ENCODE measurements around the gene ZNF106.
A peak's percentile ranks its signal among the peaks of the same experiment; 100 is the strongest.

ZNF106 gene

GRCh38 chr15:42499858-42500609 lies 9.1 kb upstream of the ZNF106 start:
- no peak overlapping the region for H3K9ac ChIP-seq (ENCODE audit: low read length)
- H3K36me3 ChIP-seq (ENCODE audit: control insufficient read depth, low read depth, low read length), result no peaks in the 10 kb centered on the region
- H3K4me1 ChIP-seq (ENCODE audit: control insufficient read depth, low read depth, low read length), result peaks cover 6% of the 10 kb centered on the region
- H3K4me3 ChIP-seq (ENCODE audit: low read length), result no peak overlapping the region
- H3K9me3 ChIP-seq (ENCODE audit: control insufficient read depth, low read depth, low read length), result no peaks in the 10 kb centered on the region
- no peak overlapping the region for H3K27ac ChIP-seq (ENCODE audit: low read length)
- H3K27me3 ChIP-seq (ENCODE audit: control insufficient read depth, insufficient read depth, low read length), result no peaks in the 10 kb centered on the region

- Histone ChIP-seq H3K9ac (ENCODE audit: low read length) (no peak overlapping the region), H3K27me3 (ENCODE audit: control insufficient read depth, insufficient read depth, low read length) (no peaks in the 10 kb centered on the region), H3K27ac (ENCODE audit: low read length) (no peak overlapping the region), H3K9me3 (ENCODE audit: control insufficient read depth, low read depth, low read length) (no peaks in the 10 kb centered on the region), H3K36me3 (ENCODE audit: control insufficient read depth, low read depth, low read length) (no peaks in the 10 kb centered on the region), H3K4me1 (ENCODE audit: control insufficient read depth, low read depth, low read length) (peaks cover 6% of the 10 kb centered on the region), H3K4me3 (ENCODE audit: low read length) (no peak overlapping the region)
Measured at GRCh38 chr15:42498212-42499068, 7.5 kb upstream of the ZNF106 start.

- H3K4me3 ChIP-seq (ENCODE audit: low read length), result peak within 1 kb of the TSS; percentile 83
- peak within 1 kb of the TSS; percentile 58 for H3K9ac ChIP-seq (ENCODE audit: low read length)
- H3K4me1 ChIP-seq (ENCODE audit: control insufficient read depth, low read depth, low read length), result peaks cover 9% of the 10 kb centered on the region
- no peaks in the 10 kb centered on the region for H3K36me3 ChIP-seq (ENCODE audit: control insufficient read depth, low read depth, low read length)
- no peaks in the 10 kb centered on the region for H3K27me3 ChIP-seq (ENCODE audit: control insufficient read depth, insufficient read depth, low read length)
- H3K27ac ChIP-seq (ENCODE audit: low read length), result no peak within 1 kb of the TSS
- no peaks in the 10 kb centered on the region for H3K9me3 ChIP-seq (ENCODE audit: control insufficient read depth, low read depth, low read length)
Measured at GRCh38 chr15:42495361-42496212, 4.6 kb upstream of the ZNF106 start, which contains the start of gene SNAP23. SNAP23 (plus strand) TSS chr15:42495634; CDS start chr15:42511847, 16,213 bp downstream.

- Histone ChIP-seq H3K9ac (ENCODE audit: low read length) (peak overlapping the region; percentile 58), H3K36me3 (ENCODE audit: control insufficient read depth, low read depth, low read length) (no peaks in the 10 kb centered on the region), H3K4me3 (ENCODE audit: low read length) (peak overlapping the region; percentile 83), H3K9me3 (ENCODE audit: control insufficient read depth, low read depth, low read length) (no peaks in the 10 kb centered on the region), H3K27ac (ENCODE audit: low read length) (no peak overlapping the region), H3K4me1 (ENCODE audit: control insufficient read depth, low read depth, low read length) (peaks cover 7% of the 10 kb centered on the region), H3K27me3 (ENCODE audit: control insufficient read depth, insufficient read depth, low read length) (no peaks in the 10 kb centered on the region)
Measured at GRCh38 chr15:42494998-42495360, 4.0 kb upstream of the ZNF106 start.

- no peak overlapping the region for H3K4me3 ChIP-seq (ENCODE audit: low read length)
- no peak overlapping the region for H3K27ac ChIP-seq (ENCODE audit: low read length)
- no peaks in the 10 kb centered on the region for H3K9me3 ChIP-seq (ENCODE audit: control insufficient read depth, low read depth, low read length)
- no peaks in the 10 kb centered on the region for H3K27me3 ChIP-seq (ENCODE audit: control insufficient read depth, insufficient read depth, low read length)
- H3K9ac ChIP-seq (ENCODE audit: low read length), result no peak overlapping the region
- H3K36me3 ChIP-seq (ENCODE audit: control insufficient read depth, low read depth, low read length), result no peaks in the 10 kb centered on the region
- H3K4me1 ChIP-seq (ENCODE audit: control insufficient read depth, low read depth, low read length), result peaks cover 3% of the 10 kb centered on the region
Measured at GRCh38 chr15:42493679-42494078, 2.7 kb upstream of the ZNF106 start.

GRCh38 chr15:42491539-42492225 lies 741 bp upstream of the ZNF106 start:
- no peaks in the 10 kb centered on the region for H3K9me3 ChIP-seq (ENCODE audit: control insufficient read depth, low read depth, low read length)
- H3K4me1 ChIP-seq (ENCODE audit: control insufficient read depth, low read depth, low read length), result peaks cover 3% of the 10 kb centered on the region
- H3K27ac ChIP-seq (ENCODE audit: low read length), result peak overlapping the region; percentile 94
- peak overlapping the region; percentile 87 for H3K9ac ChIP-seq (ENCODE audit: low read length)
- peak overlapping the region; percentile 64 for H3K4me3 ChIP-seq (ENCODE audit: low read length)
- no peaks in the 10 kb centered on the region for H3K27me3 ChIP-seq (ENCODE audit: control insufficient read depth, insufficient read depth, low read length)
- no peaks in the 10 kb centered on the region for H3K36me3 ChIP-seq (ENCODE audit: control insufficient read depth, low read depth, low read length)

- H3K27ac ChIP-seq (ENCODE audit: low read length), result peak overlapping the region; percentile 11
- no peaks in the 10 kb centered on the region for H3K27me3 ChIP-seq (ENCODE audit: control insufficient read depth, insufficient read depth, low read length)
- no peaks in the 10 kb centered on the region for H3K9me3 ChIP-seq (ENCODE audit: control insufficient read depth, low read depth, low read length)
- H3K4me1 ChIP-seq (ENCODE audit: control insufficient read depth, low read depth, low read length), result peaks cover 3% of the 10 kb centered on the region
- peak overlapping the region; percentile 87 for H3K9ac ChIP-seq (ENCODE audit: low read length)
- H3K4me3 ChIP-seq (ENCODE audit: low read length), result peak overlapping the region; percentile 64
- H3K36me3 ChIP-seq (ENCODE audit: control insufficient read depth, low read depth, low read length), result no peaks in the 10 kb centered on the region
Measured at GRCh38 chr15:42490291-42490670, 660 bp downstream of the ZNF106 start.

GRCh38 chr15:42483677-42484076 lies 7.3 kb downstream of the ZNF106 start:
- Histone ChIP-seq H3K36me3 (ENCODE audit: control insufficient read depth, low read depth, low read length) (no peaks in the 10 kb centered on the region), H3K4me3 (ENCODE audit: low read length) (no peak overlapping the region), H3K9ac (ENCODE audit: low read length) (no peak overlapping the region), H3K9me3 (ENCODE audit: control insufficient read depth, low read depth, low read length) (no peaks in the 10 kb centered on the region), H3K27me3 (ENCODE audit: control insufficient read depth, insufficient read depth, low read length) (no peaks in the 10 kb centered on the region), H3K4me1 (ENCODE audit: control insufficient read depth, low read depth, low read length) (no peaks in the 10 kb centered on the region), H3K27ac (ENCODE audit: low read length) (no peak overlapping the region)

- H3K36me3 ChIP-seq (ENCODE audit: control insufficient read depth, low read depth, low read length), result no peaks in the 10 kb centered on the region
Measured at GRCh38 chr15:42482701-42483100, 8.2 kb downstream of the ZNF106 start.

GRCh38 chr15:42474827-42475226 lies 16.1 kb downstream of the ZNF106 start:
- no peak overlapping the region for H3K4me3 ChIP-seq (ENCODE audit: low read length)
- H3K4me1 ChIP-seq (ENCODE audit: control insufficient read depth, low read depth, low read length), result no peaks in the 10 kb centered on the region
- H3K9me3 ChIP-seq (ENCODE audit: control insufficient read depth, low read depth, low read length), result no peaks in the 10 kb centered on the region
- no peak overlapping the region for H3K27ac ChIP-seq (ENCODE audit: low read length)
- no peaks in the 10 kb centered on the region for H3K27me3 ChIP-seq (ENCODE audit: control insufficient read depth, insufficient read depth, low read length)
- no peaks in the 10 kb centered on the region for H3K36me3 ChIP-seq (ENCODE audit: control insufficient read depth, low read depth, low read length)
- H3K9ac ChIP-seq (ENCODE audit: low read length), result no peak overlapping the region

More at GRCh38 chr15:42482701-42483100, 8.2 kb downstream of the ZNF106 start:
- H3K4me1 ChIP-seq (ENCODE audit: control insufficient read depth, low read depth, low read length), result no peaks in the 10 kb centered on the region
- no peaks in the 10 kb centered on the region for H3K9me3 ChIP-seq (ENCODE audit: control insufficient read depth, low read depth, low read length)
- H3K27ac ChIP-seq (ENCODE audit: low read length), result no peak overlapping the region
- no peak overlapping the region for H3K9ac ChIP-seq (ENCODE audit: low read length)
- no peak overlapping the region for H3K4me3 ChIP-seq (ENCODE audit: low read length)
- H3K27me3 ChIP-seq (ENCODE audit: control insufficient read depth, insufficient read depth, low read length), result no peaks in the 10 kb centered on the region

GRCh38 chr15:42471002-42471401 lies 19.9 kb downstream of the ZNF106 start:
- Histone ChIP-seq H3K9me3 (ENCODE audit: control insufficient read depth, low read depth, low read length) (no peaks in the 10 kb centered on the region), H3K27me3 (ENCODE audit: control insufficient read depth, insufficient read depth, low read length) (no peaks in the 10 kb centered on the region), H3K36me3 (ENCODE audit: control insufficient read depth, low read depth, low read length) (no peaks in the 10 kb centered on the region), H3K9ac (ENCODE audit: low read length) (no peak overlapping the region), H3K4me3 (ENCODE audit: low read length) (no peak overlapping the region), H3K4me1 (ENCODE audit: control insufficient read depth, low read depth, low read length) (no peaks in the 10 kb centered on the region), H3K27ac (ENCODE audit: low read length) (no peak overlapping the region)

Data from iPS-18a (cell line).